ENCODE results near the gene GZMB. TPM values are rescaled to one million over a fixed set of nuclear protein-coding genes. Genes with fewer than 3 reads are reported as not detected.
A peak's percentile ranks its signal among the peaks of the same experiment; 100 is the strongest.

Gene GZMB
- total and polyA plus RNA-seq, 2 donors (not counting 3 experiments of a cell fraction or from before 2014, with no cell fraction given): not detected

- Histone ChIP-seq H3K9ac (replicated peaks; ENCODE audit: extremely low read depth, insufficient read depth, low read length) (no peak overlapping the region), H4K20me1 (replicated peaks; ENCODE audit: control insufficient read depth, extremely low read depth, insufficient read depth, low read length) (no peaks in the 10 kb centered on the region), H3K36me3 (ENCODE audit: control insufficient read depth in 2 of 2, extremely low read depth in 1 of 2, insufficient read depth in 2 of 2, low read length in 2 of 2) (no peaks in the 10 kb centered on the region), H3K79me2 (ENCODE audit: control insufficient read depth, insufficient read depth, low read length) (no peaks in the 10 kb centered on the region), H3K4me3 (replicated peaks in 1 of 3; ENCODE audit: insufficient read depth in 1 of 3, low read depth in 1 of 3, low read length in 3 of 3) (no peak overlapping the region), H2AFZ (ENCODE audit: low read depth, low read length) (no peak overlapping the region), H3K4me2 (ENCODE audit: insufficient read depth, low read length) (no peak overlapping the region), H3K27ac (ENCODE audit: insufficient read depth, low read depth, low read length) (no peak overlapping the region), H3K9me1 (replicated peaks; ENCODE audit: control insufficient read depth, extremely low read depth, insufficient read depth, low read length) (no peaks in the 10 kb centered on the region), H3K4me1 (ENCODE audit: control insufficient read depth, extremely low read depth, insufficient read depth, low read length) (no peaks in the 10 kb centered on the region), H3K27me3 (ENCODE audit: control insufficient read depth in 2 of 2, insufficient read depth in 2 of 2, low read length in 2 of 2) (no peaks in the 10 kb centered on the region), H3K9me3 (replicated peaks; ENCODE audit: control insufficient read depth, insufficient read depth, low read length) (no peaks in the 10 kb centered on the region)
- BruUV-seq (replicated peaks): no TSS peak
- CTCF ChIA-PET: interaction anchor here (1.0 to 1.5 kb wide), 6 partner anchors 9 to 130 kb away, joined by 3 to 5 read pairs (median 3); no protein-coding TSS in a partner anchor
- TF ChIP-seq CTCF (IDR thresholded peaks at IDR 0.05; ENCODE audit: extremely low read depth in 1 of 2, insufficient read depth in 1 of 2, low read depth in 1 of 2, low read length in 2 of 2) (peak; percentile 58 to 78), MAX (IDR thresholded peaks at IDR 0.05; ENCODE audit: insufficient read depth, insufficient read length) (no peak), GATA2 (IDR thresholded peaks at IDR 0.05; ENCODE audit: insufficient read depth, insufficient read length, low read depth, low read length) (no peak), FOS (IDR thresholded peaks at IDR 0.05; ENCODE audit: borderline replicate concordance, insufficient read depth, low read length) (no peak), POLR2A (IDR thresholded peaks at IDR 0.05; ENCODE audit: low read depth, low read length) (no peak), POLR2AphosphoS5 (IDR thresholded peaks at IDR 0.05; ENCODE audit: insufficient read depth, low read depth, low read length) (no peak), JUN (IDR thresholded peaks at IDR 0.05; ENCODE audit: borderline replicate concordance, insufficient read depth, insufficient read length, low read depth) (no peak), EZH2 (IDR thresholded peaks at IDR 0.05; ENCODE audit: borderline replicate concordance, low read depth, low read length, severe bottlenecking) (no peak)
- FAIRE-seq: peak; percentile 72
- dilution Hi-C loops (cut with MboI; ENCODE audit: extremely low pct_ligation_motif_present, low sequenced_read_pairs): no loop called here
- intact Hi-C loops (cut with micrococcal nuclease): no loop called here
- POLR2A ChIA-PET: no interaction called here
- DNase-seq (ENCODE audit: low read depth, low spot score): peak; percentile 12
Measured at GRCh38 chr14:24605435-24606190, 28.4 kb downstream of the GZMB start.
